Testis (tissue), 3 donors: ENCODE measurements around the gene NAGPA. TPM values are rescaled to one million over a fixed set of nuclear protein-coding genes. Genes with fewer than 3 reads are reported as not detected.

Source experiments
- DNase-seq: peaks from one replicate; pipeline ENCODE4 v3.0.0-alpha.2; 2019
- H3K27ac ChIP-seq, 2 donors: fragments of 200-600 bp; sonication (generic); one replicate each; pipeline ENCODE4 v1.5.1; 2019
- H3K27me3 ChIP-seq: fragments of 200-600 bp; sonication (generic); one replicate; pipeline ENCODE4 v1.5.1; 2019
- H3K36me3 ChIP-seq: fragments of 200-600 bp; sonication (generic); one replicate; pipeline ENCODE4 v1.5.1; 2017; ENCODE audit warnings: low read depth; ENCODE audit errors: missing control alignments
- H3K4me1 ChIP-seq: fragments of 200-600 bp; sonication (generic); one replicate; pipeline ENCODE4 v1.5.1; 2019
- H3K4me3 ChIP-seq, 2 donors: fragments of 200-600 bp; sonication (generic); one replicate each; pipeline ENCODE4 v1.5.1; 2017 to 2019
- H3K9me3 ChIP-seq: fragments of 200-600 bp; sonication (generic); one replicate; pipeline ENCODE4 v1.5.1; 2017
- CTCF ChIP-seq, 3 experiments: fragments of 450-650 bp in 2 of 3; fragments of 200-600 bp in 1 of 3; sonication (generic) in 1 of 3; IDR thresholded peaks; one replicate each; pipeline ENCODE4 v1.5.1; 2016 to 2019; ENCODE audit warnings: antibody characterized with exemption in 3 of 3, mild to moderate bottlenecking in 2 of 3, moderate library complexity in 1 of 3
- POLR2A ChIP-seq: fragments of 450-650 bp; IDR thresholded peaks from one replicate; pipeline ENCODE4 v1.6.1; 2017; ENCODE audit warnings: antibody characterized with exemption, mild to moderate bottlenecking, moderate library complexity
- WGBS, 2 donors: methylation state at CpG; one replicate each; pipeline ENCODE4 v1.1.5; 2018; 5-methylcytosine and 5-hydroxymethylcytosine counted together
- intact Hi-C: fragments of 100-400 bp; cut with DNase I; formaldehyde crosslinking; loops from one replicate; pipeline ENCODE4 v1.15.1; 2023; ENCODE audit warnings: low total_unique reads
- polyA plus RNA-seq: library from polyadenylated mRNA; stranded (reverse); fragments of 350-450 nt; fragmentation: Illumina TruSeq; extraction: RNeasy Lipid Tissue Mini Kit (QIAGEN cat#74804); gene quantifications from one replicate; pipeline ENCODE4 v1.2.3, GENCODE V29; 2014; ENCODE audit warnings: low read depth, low replicate concordance; ENCODE audit not compliant: insufficient read depth
- total RNA-seq, 2 donors: library from RNA; depleted of rRNA; stranded (reverse); fragments of >200 nt; gene quantifications; one replicate each; pipeline ENCODE4 v1.2.3, GENCODE V29; 2016

NAGPA gene
- total and polyA plus RNA-seq, 3 donors from 2014 or later: 11.4 to 39.0 (median 38.7) TPM

- intact Hi-C loops: no loop called here
- no peaks in the 10 kb centered on the region for H3K36me3 ChIP-seq
- no peak for DNase-seq
- no peaks in the 10 kb centered on the region for H3K9me3 ChIP-seq
- peaks cover 14% of the 10 kb centered on the region for H3K4me1 ChIP-seq
- TF ChIP-seq CTCF (IDR thresholded peaks at IDR 0.05) (no peak), POLR2A (no peak)
- no peak overlapping the region for H3K27ac ChIP-seq
- 55 to 59% methylated on average over 3 of the region's 3 CpGs for WGBS, 2 donors
- no peaks in the 10 kb centered on the region for H3K27me3 ChIP-seq
- no peak overlapping the region for H3K4me3 ChIP-seq
These were observed 31.0 kb downstream of the NAGPA start for GRCh38 chr16:5002699-5003143.

GRCh38 chr16:5001986-5002385, 31.7 kb downstream of the NAGPA start:
- no peaks in the 10 kb centered on the region for H3K36me3 ChIP-seq
- H3K9me3 ChIP-seq: no peaks in the 10 kb centered on the region
- no peak overlapping the region for H3K27ac ChIP-seq
- TF ChIP-seq CTCF (IDR thresholded peaks at IDR 0.05): no peak
- no peak for TF ChIP-seq POLR2A
- peaks cover 14% of the 10 kb centered on the region for H3K4me1 ChIP-seq
- intact Hi-C loops: no loop called here
- DNase-seq: no peak
- H3K4me3 ChIP-seq: no peak overlapping the region
- H3K27me3 ChIP-seq: no peaks in the 10 kb centered on the region
- WGBS, 2 donors: 57 to 58% methylated on average over 6 of the region's 6 CpGs

- no peaks in the 10 kb centered on the region for H3K36me3 ChIP-seq
- no peaks in the 10 kb centered on the region for H3K27me3 ChIP-seq
- TF ChIP-seq CTCF (IDR thresholded peaks at IDR 0.05): no peak
- no peak for TF ChIP-seq POLR2A
- WGBS, 2 donors: 49 to 61% methylated on average over 7 of the region's 7 CpGs
- peak; percentile 73 for DNase-seq
- H3K4me3 ChIP-seq: no peak overlapping the region
- intact Hi-C loops: no loop called here
- H3K4me1 ChIP-seq: peaks cover 14% of the 10 kb centered on the region
- no peaks in the 10 kb centered on the region for H3K9me3 ChIP-seq
- no peak overlapping the region for H3K27ac ChIP-seq
These were observed 32.2 kb downstream of the NAGPA start for GRCh38 chr16:5001571-5001970.

GRCh38 chr16:5000573-5001001, 33.1 kb downstream of the NAGPA start:
- Histone ChIP-seq H3K4me1 (peaks cover 14% of the 10 kb centered on the region), H3K9me3 (no peaks in the 10 kb centered on the region), H3K27ac (no peak overlapping the region), H3K36me3 (no peaks in the 10 kb centered on the region), H3K4me3 (no peak overlapping the region), H3K27me3 (no peaks in the 10 kb centered on the region)
- TF ChIP-seq POLR2A (no peak), CTCF (IDR thresholded peaks at IDR 0.05) (no peak)
- DNase-seq: no peak
- WGBS, 2 donors: 81 to 85% methylated on average over 17 to 19 of the region's 19 CpGs
- intact Hi-C loops: no loop called here

GRCh38 chr16:4994719-4995434, 38.9 kb downstream of the NAGPA start:
- TF ChIP-seq POLR2A: no peak
- Histone ChIP-seq H3K4me3 (no peak overlapping the region), H3K36me3 (no peaks in the 10 kb centered on the region), H3K4me1 (no peaks in the 10 kb centered on the region), H3K9me3 (no peaks in the 10 kb centered on the region), H3K27me3 (no peaks in the 10 kb centered on the region), H3K27ac (no peak overlapping the region)
- WGBS, 2 donors: 77 to 79% methylated on average over 16 to 17 of the region's 18 CpGs
- no peak for DNase-seq
- intact Hi-C loops: no loop called here
